Keratinocyte (primary cell): Measurements from ENCODE around the gene SSTR5. TPM values are rescaled to one million over a fixed set of nuclear protein-coding genes. Genes with fewer than 3 reads are reported as not detected.

Experiments used
- DNase-seq: peaks from one replicate; pipeline ENCODE4 v3.0.0-alpha.2; 2011; ENCODE audit warnings: low read depth, missing footprints, low spot score
- FAIRE-seq: peaks from 2 replicates; lab custom pipeline; 2011; peaks lifted over from hg19 to GRCh38; lab: Jason Lieb, UNC
- H2AFZ ChIP-seq: 2 replicates; pipeline ENCODE4 v1.6.0; 2012; ENCODE audit warnings: low read length, control low read depth, inconsistent platforms; ENCODE audit not compliant: control insufficient read depth
- H3K27ac ChIP-seq: 2 replicates; pipeline ENCODE4 v1.5.1; 2011; ENCODE audit warnings: low read length; ENCODE audit not compliant: control insufficient read depth, insufficient read depth
- H3K27me3 ChIP-seq: 3 replicates; pipeline ENCODE4 v1.6.0; 2011; ENCODE audit warnings: low read length; ENCODE audit not compliant: control insufficient read depth, insufficient read depth; ENCODE audit errors: extremely low read depth
- H3K36me3 ChIP-seq, 2 experiments: 2 replicates in 1 of 2; 3 replicates in 1 of 2; pipeline ENCODE4 v1.5.1; 2011; ENCODE audit warnings: low read length in 2 of 2, mild to moderate bottlenecking in 1 of 2; ENCODE audit not compliant: control insufficient read depth in 2 of 2, insufficient read depth in 2 of 2; ENCODE audit errors: extremely low read depth in 1 of 2
- H3K4me1 ChIP-seq: 3 replicates; pipeline ENCODE4 v1.5.1; 2011; ENCODE audit warnings: low read length; ENCODE audit not compliant: control insufficient read depth, insufficient read depth; ENCODE audit errors: extremely low read depth
- H3K4me2 ChIP-seq: 3 replicates; pipeline ENCODE4 v1.6.0; 2011; ENCODE audit warnings: low read depth, low read length; ENCODE audit not compliant: control insufficient read depth, insufficient read depth; ENCODE audit errors: extremely low read depth
- H3K4me3 ChIP-seq, 3 experiments: fragments of 200-600 bp in 1 of 3; sonication (generic) in 1 of 3; 2 replicates in 2 of 3; 3 replicates in 1 of 3; pipeline ENCODE4 v1.5.1; 2011 to 2016; ENCODE audit warnings: low read length in 3 of 3, mild to moderate bottlenecking in 3 of 3, control low read depth in 2 of 3, inconsistent platforms in 1 of 3, low read depth in 1 of 3, mixed read lengths in 1 of 3, mixed run types in 1 of 3, moderate library complexity in 1 of 3; ENCODE audit not compliant: control insufficient read depth in 2 of 3, insufficient read depth in 2 of 3; ENCODE audit errors: extremely low read depth in 1 of 3
- H3K79me2 ChIP-seq: 2 replicates; pipeline ENCODE4 v1.6.0; 2012; ENCODE audit warnings: low read length; ENCODE audit not compliant: control insufficient read depth, insufficient read depth
- H3K9ac ChIP-seq: 3 replicates; pipeline ENCODE4 v1.6.0; 2011; ENCODE audit warnings: low read length; ENCODE audit not compliant: control insufficient read depth, insufficient read depth; ENCODE audit errors: extremely low read depth
- H3K9me1 ChIP-seq: 3 replicates; pipeline ENCODE4 v1.6.0; 2011; ENCODE audit warnings: low read length; ENCODE audit not compliant: control insufficient read depth, insufficient read depth; ENCODE audit errors: extremely low read depth
- H3K9me3 ChIP-seq: 2 replicates; pipeline ENCODE4 v1.5.1; 2012; ENCODE audit warnings: low read depth, low read length; ENCODE audit not compliant: control insufficient read depth
- H4K20me1 ChIP-seq: 3 replicates; pipeline ENCODE4 v1.6.0; 2011; ENCODE audit warnings: low read length; ENCODE audit not compliant: control insufficient read depth, insufficient read depth; ENCODE audit errors: extremely low read depth
- EZH2 ChIP-seq: IDR thresholded peaks from one replicate; pipeline ENCODE4 v1.6.1; 2012; ENCODE audit warnings: inconsistent platforms, mild to moderate bottlenecking, low read length, moderate library complexity
- dilution Hi-C: fragments of 300-500 bp; cut with MboI; formaldehyde crosslinking; loops from one replicate; pipeline ENCODE4 v1.7.0; 2020; ENCODE audit warnings: low sequenced_read_pairs; ENCODE audit not compliant: extremely low pct_ligation_motif_present
- polyA plus RNA-seq, 5 experiments: library from polyadenylated mRNA; depleted of rRNA in 3 of 5; stranded (reverse) in 3 of 5; stranded (forward) in 1 of 5; unstranded in 1 of 5; fragments of >200 nt; gene quantifications; 1 replicate in 1 of 5; 2 replicates in 3 of 5; 3 replicates in 1 of 5; pipeline versions ENCODE4 v1.2.1 to v1.2.3, GENCODE V29; 2011 to 2012; ENCODE audit warnings: missing spikeins in 2 of 5, low read depth in 1 of 5, low replicate concordance in 1 of 5
- TF ChIP-seq, protein P1 (sequence below), 3 experiments: IDR thresholded peaks in 1 of 3; conservative IDR thresholded peaks in 1 of 3; optimal IDR thresholded peaks in 1 of 3; 2 replicates in 2 of 3; 3 replicates in 1 of 3; pipeline versions ENCODE3 to v1.5.1; 2011; ENCODE audit warnings: low read length in 3 of 3, mild to moderate bottlenecking in 3 of 3, moderate library complexity in 2 of 3, control low read depth in 1 of 3, inconsistent platforms in 1 of 3; ENCODE audit not compliant: insufficient read depth in 2 of 3; ENCODE audit errors: extremely low read depth in 1 of 3

The SSTR5 gene
- polyA plus RNA-seq, 1 donor (not counting 4 experiments of a cell fraction or from before 2014, with no cell fraction given), result not detected

DNA sequence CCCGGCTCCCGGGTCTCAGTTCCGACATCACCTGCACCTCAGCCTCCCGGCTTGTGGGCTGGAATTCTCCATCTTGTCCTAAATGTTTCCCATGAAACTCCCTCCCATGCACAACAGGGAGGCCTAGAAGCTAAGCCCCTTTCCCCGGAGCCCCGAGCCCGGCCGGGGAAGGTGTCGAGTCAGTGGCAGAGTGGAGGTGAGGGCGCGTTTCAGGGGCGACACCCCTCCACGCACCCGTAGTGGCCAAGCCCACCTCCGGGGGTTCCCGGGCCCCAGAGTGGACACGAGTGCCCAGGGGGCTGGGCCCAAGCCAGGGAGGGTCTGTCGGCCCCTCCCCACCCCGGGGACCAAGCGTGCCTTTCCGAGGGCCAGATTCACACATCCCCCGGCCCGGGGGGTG, 48.5 kb downstream of the SSTR5 start:
- FAIRE-seq (no peak), DNase-seq (no peak)
- TF ChIP-seq EZH2, result no peak
- TF ChIP-seq, protein P1, sequence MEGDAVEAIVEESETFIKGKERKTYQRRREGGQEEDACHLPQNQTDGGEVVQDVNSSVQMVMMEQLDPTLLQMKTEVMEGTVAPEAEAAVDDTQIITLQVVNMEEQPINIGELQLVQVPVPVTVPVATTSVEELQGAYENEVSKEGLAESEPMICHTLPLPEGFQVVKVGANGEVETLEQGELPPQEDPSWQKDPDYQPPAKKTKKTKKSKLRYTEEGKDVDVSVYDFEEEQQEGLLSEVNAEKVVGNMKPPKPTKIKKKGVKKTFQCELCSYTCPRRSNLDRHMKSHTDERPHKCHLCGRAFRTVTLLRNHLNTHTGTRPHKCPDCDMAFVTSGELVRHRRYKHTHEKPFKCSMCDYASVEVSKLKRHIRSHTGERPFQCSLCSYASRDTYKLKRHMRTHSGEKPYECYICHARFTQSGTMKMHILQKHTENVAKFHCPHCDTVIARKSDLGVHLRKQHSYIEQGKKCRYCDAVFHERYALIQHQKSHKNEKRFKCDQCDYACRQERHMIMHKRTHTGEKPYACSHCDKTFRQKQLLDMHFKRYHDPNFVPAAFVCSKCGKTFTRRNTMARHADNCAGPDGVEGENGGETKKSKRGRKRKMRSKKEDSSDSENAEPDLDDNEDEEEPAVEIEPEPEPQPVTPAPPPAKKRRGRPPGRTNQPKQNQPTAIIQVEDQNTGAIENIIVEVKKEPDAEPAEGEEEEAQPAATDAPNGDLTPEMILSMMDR (optimal IDR thresholded peaks at IDR 0.05 in 1 of 3, IDR thresholded peaks at IDR 0.05 in 1 of 3, conservative IDR thresholded peaks at IDR 0.05 in 1 of 3; ENCODE audit: extremely low read depth in 1 of 3, insufficient read depth in 2 of 3, low read length in 3 of 3), result no peak
- H3K9me3 ChIP-seq, result no peaks in the 10 kb centered on the region
- no peak overlapping the region for H3K27ac ChIP-seq
- peaks cover 12% of the 10 kb centered on the region for H3K27me3 ChIP-seq
- H3K36me3 ChIP-seq, result no peaks in the 10 kb centered on the region
- H3K79me2 ChIP-seq, result no peaks in the 10 kb centered on the region
- no peaks in the 10 kb centered on the region for H3K4me1 ChIP-seq
- H3K9ac ChIP-seq, result no peak overlapping the region
- H3K4me2 ChIP-seq, result no peak overlapping the region
- H2AFZ ChIP-seq, result no peak overlapping the region
- dilution Hi-C loops, result no loop called here
- H3K9me1 ChIP-seq, result no peaks in the 10 kb centered on the region
- no peaks in the 10 kb centered on the region for H4K20me1 ChIP-seq
- no peak overlapping the region for H3K4me3 ChIP-seq

- no peak overlapping the region for H3K4me3 ChIP-seq
- no peaks in the 10 kb centered on the region for H3K4me1 ChIP-seq
- H3K27ac ChIP-seq, result no peak overlapping the region
- no peak overlapping the region for H3K4me2 ChIP-seq
- dilution Hi-C loops, result no loop called here
- peaks cover 12% of the 10 kb centered on the region for H3K27me3 ChIP-seq
- no peak for DNase-seq
- no peak overlapping the region for H3K9ac ChIP-seq
- no peak overlapping the region for H2AFZ ChIP-seq
- no peaks in the 10 kb centered on the region for H3K79me2 ChIP-seq
- H4K20me1 ChIP-seq, result no peaks in the 10 kb centered on the region
- no peaks in the 10 kb centered on the region for H3K9me3 ChIP-seq
- no peak for FAIRE-seq
- TF ChIP-seq, protein P1 (optimal IDR thresholded peaks at IDR 0.05 in 1 of 3, IDR thresholded peaks at IDR 0.05 in 1 of 3, conservative IDR thresholded peaks at IDR 0.05 in 1 of 3; ENCODE audit: extremely low read depth in 1 of 3, insufficient read depth in 2 of 3, low read length in 3 of 3), result no peak
- no peak for TF ChIP-seq EZH2
- H3K36me3 ChIP-seq, result no peaks in the 10 kb centered on the region
- no peaks in the 10 kb centered on the region for H3K9me1 ChIP-seq
These were observed 49.3 kb downstream of the SSTR5 start for GRCh38 chr16:1121601-1122397.
